Coronary artery (tissue), 2 donors: ENCODE data around the gene RFPL3.
A peak's percentile ranks its signal among the peaks of the same experiment; 100 is the strongest.

Experiments used
- DNase-seq: peaks from one replicate; pipeline ENCODE4 v3.0.0-alpha.2; 2017; ENCODE audit warnings: low spot score
- H3K27ac ChIP-seq, 2 donors: fragments of 200-600 bp; sonication (generic); one replicate each; pipeline ENCODE4 v1.5.1; 2016 to 2019
- H3K4me3 ChIP-seq: fragments of 200-600 bp; sonication (generic); 2 replicates; pipeline ENCODE4 v1.5.1; 2016; ENCODE audit warnings: mild to moderate bottlenecking, moderate library complexity
- CTCF ChIP-seq: fragments of 200-600 bp; sonication (generic); IDR thresholded peaks from one replicate; pipeline ENCODE4 v1.5.1; 2019; ENCODE audit warnings: antibody characterized with exemption

The RFPL3 gene

GRCh38 chr22:32324505-32325415 lies 32.9 kb upstream of the RFPL3 start:
- DNase-seq: peak; percentile 59
- H3K4me3 ChIP-seq: no peak overlapping the region
- TF ChIP-seq CTCF: no peak
- H3K27ac ChIP-seq: no peak overlapping the region

GRCh38 chr22:32325416-32325801 lies 32.3 kb upstream of the RFPL3 start:
- DNase-seq: peak; percentile 59
- Histone ChIP-seq H3K4me3 (no peak overlapping the region), H3K27ac (no peak overlapping the region)
- TF ChIP-seq CTCF: no peak

GRCh38 chr22:32325811-32326237 lies 31.8 kb upstream of the RFPL3 start:
- Histone ChIP-seq H3K27ac (no peak overlapping the region), H3K4me3 (no peak overlapping the region)
- DNase-seq: peak; percentile 29
- TF ChIP-seq CTCF: no peak

GRCh38 chr22:32326647-32327046 lies 31.0 kb upstream of the RFPL3 start:
- no peak overlapping the region for H3K4me3 ChIP-seq
- peak; percentile 61 for DNase-seq
- H3K27ac ChIP-seq: no peak overlapping the region
- TF ChIP-seq CTCF: no peak

- Histone ChIP-seq H3K27ac (no peak overlapping the region), H3K4me3 (no peak overlapping the region)
- TF ChIP-seq CTCF: no peak
- DNase-seq: peak; percentile 43
Measured at GRCh38 chr22:32327066-32327465, 30.6 kb upstream of the RFPL3 start.

GRCh38 chr22:32327596-32328171 lies 30.0 kb upstream of the RFPL3 start:
- peak; percentile 41 for DNase-seq
- Histone ChIP-seq H3K27ac (no peak overlapping the region), H3K4me3 (no peak overlapping the region)
- TF ChIP-seq CTCF: no peak
